Skin epidermis (tissue), 12 donors: ENCODE measurements around the gene HMHB1.
"Not testable (repeated sequence)": the region's sequence is repeated elsewhere in the genome, so short reads cannot be mapped to it uniquely, and the experiment has no call there.

ENCODE experiments used
- H3K27ac ChIP-seq, 21 experiments: fragments of 200-600 bp; sonication (generic) in 11 of 21; one replicate each; pipeline ENCODE4 v1.5.0; 2020; ENCODE audit warnings: mild to moderate bottlenecking in 3 of 21, inconsistent platforms in 2 of 21, moderate library complexity in 2 of 21
- H3K4me3 ChIP-seq, 7 experiments: fragments of 200-600 bp; sonication (generic) in 2 of 7; one replicate each; pipeline ENCODE4 v1.5.0; 2020; ENCODE audit warnings: inconsistent platforms in 2 of 7, mild to moderate bottlenecking in 2 of 7, moderate library complexity in 1 of 7

Gene HMHB1

GRCh38 chr5:143800715-143801114 lies 11.2 kb upstream of the HMHB1 start:
- peak overlapping the region in 1 of 21 experiments; percentile 46 for H3K27ac ChIP-seq
- H3K4me3 ChIP-seq, result no peak overlapping the region

GRCh38 chr5:143801252-143801939 lies 10.6 kb upstream of the HMHB1 start:
- peak overlapping the region in 2 of 21 experiments; percentile 3 to 46 for H3K27ac ChIP-seq
- H3K4me3 ChIP-seq, result no peak overlapping the region

GRCh38 chr5:143805861-143806260 lies 6.1 kb upstream of the HMHB1 start:
- Histone ChIP-seq H3K27ac (no peak overlapping the region), H3K4me3 (no peak overlapping the region)

- Histone ChIP-seq H3K27ac (no peak overlapping the region), H3K4me3 (no peak overlapping the region)
These were observed 5.4 kb upstream of the HMHB1 start for GRCh38 chr5:143806579-143806978.

GRCh38 chr5:143807401-143807800 lies 4.6 kb upstream of the HMHB1 start:
- no peak overlapping the region for H3K27ac ChIP-seq
- H3K4me3 ChIP-seq, result no peak overlapping the region

- H3K27ac ChIP-seq, H3K4me3 ChIP-seq: not testable (repeated sequence)
These were observed 4.4 kb downstream of the HMHB1 start for GRCh38 chr5:143816370-143816769.

GRCh38 chr5:143819716-143820115 lies 7.8 kb downstream of the HMHB1 start:
- Histone ChIP-seq H3K4me3 (no peak overlapping the region), H3K27ac (no peak overlapping the region)

GRCh38 chr5:143820451-143820850 lies 8.5 kb downstream of the HMHB1 start:
- Histone ChIP-seq H3K4me3 (no peak overlapping the region), H3K27ac (no peak overlapping the region)

GRCh38 chr5:143824851-143825720 lies 13.1 kb downstream of the HMHB1 start:
- Histone ChIP-seq H3K27ac (no peak overlapping the region), H3K4me3 (no peak overlapping the region)

GRCh38 chr5:143826951-143827444 lies 15.0 kb downstream of the HMHB1 start:
- Histone ChIP-seq H3K4me3 (no peak overlapping the region), H3K27ac (no peak overlapping the region)

- no peak overlapping the region for H3K4me3 ChIP-seq
These were observed 16.7 kb downstream of the HMHB1 start for GRCh38 chr5:143828710-143829109.

GRCh38 chr5:143833177-143833576 lies 21.2 kb downstream of the HMHB1 start:
- Histone ChIP-seq H3K27ac (no peak overlapping the region), H3K4me3 (no peak overlapping the region)

More at GRCh38 chr5:143828710-143829109, 16.7 kb downstream of the HMHB1 start:
- no peak overlapping the region for H3K27ac ChIP-seq

GRCh38 chr5:143835251-143835650 lies 23.3 kb downstream of the HMHB1 start:
- Histone ChIP-seq H3K4me3 (no peak overlapping the region), H3K27ac (no peak overlapping the region)

GRCh38 chr5:143836161-143836725 lies 24.3 kb downstream of the HMHB1 start:
- no peak overlapping the region for H3K4me3 ChIP-seq
- no peak overlapping the region for H3K27ac ChIP-seq

GRCh38 chr5:143837306-143837848 lies 25.4 kb downstream of the HMHB1 start:
- Histone ChIP-seq H3K27ac (peak overlapping the region in 5 of 21 experiments; percentile 26 to 69 (median 45)), H3K4me3 (no peak overlapping the region)

- H3K27ac ChIP-seq, result no peak overlapping the region
- H3K4me3 ChIP-seq, result no peak overlapping the region
These were observed 29.5 kb downstream of the HMHB1 start for GRCh38 chr5:143841446-143841845.

GRCh38 chr5:143842920-143843319 lies 31.0 kb downstream of the HMHB1 start:
- Histone ChIP-seq H3K27ac (no peak overlapping the region), H3K4me3 (no peak overlapping the region)

GRCh38 chr5:143843461-143843860 lies 31.5 kb downstream of the HMHB1 start:
- Histone ChIP-seq H3K4me3 (no peak overlapping the region), H3K27ac (no peak overlapping the region)

GRCh38 chr5:143850050-143850683 lies 38.2 kb downstream of the HMHB1 start:
- no peak overlapping the region for H3K4me3 ChIP-seq
- H3K27ac ChIP-seq, result no peak overlapping the region

GRCh38 chr5:143851383-143851782 lies 39.4 kb downstream of the HMHB1 start:
- H3K4me3 ChIP-seq, result no peak overlapping the region
- H3K27ac ChIP-seq, result no peak overlapping the region
